WTC11 (cell line): ENCODE results near the gene MPP7. TPM values are rescaled to one million over a fixed set of nuclear protein-coding genes. Genes with fewer than 3 reads are reported as not detected.

Experiments
- ATAC-seq: fragments of 200-7000 bp; cut with Tn5 transposase; 2 replicates; pipeline ENCODE4 v1.10.0; 2021; ENCODE audit warnings: mild to moderate bottlenecking, moderate library complexity
- CTCF ChIA-PET: fragments of 300-600 bp; sonication (Branson Sonifier 250); formaldehyde crosslinking; loops from one replicate; lab custom pipeline; 2021; ENCODE audit warnings: antibody characterized with exemption; lab: Charles Lee
- POLR2A ChIA-PET: fragments of 350-600 bp; sonication (Branson Sonifier 250); formaldehyde crosslinking; loops from one replicate; lab custom pipeline; 2021; ENCODE audit warnings: antibody characterized with exemption; lab: Charles Lee
- DNase-seq: peaks from one replicate; pipeline ENCODE4 v3.0.0; 2021; ENCODE audit warnings: low spot score
- H3K27ac Mint-ChIP-seq: 2 replicates; pipeline ENCODE4 v1.8.0; 2021; ENCODE audit warnings: mixed read lengths
- H3K27me3 Mint-ChIP-seq: 2 replicates; pipeline ENCODE4 v1.8.0; 2021; ENCODE audit warnings: low read depth, mild to moderate bottlenecking, moderate library complexity, mixed read lengths
- H3K36me3 Mint-ChIP-seq: 2 replicates; pipeline ENCODE4 v1.8.0; 2021; ENCODE audit warnings: mixed read lengths
- H3K4me1 Mint-ChIP-seq: 2 replicates; pipeline ENCODE4 v1.8.0; 2022; ENCODE audit warnings: mixed read lengths
- H3K4me3 Mint-ChIP-seq: 2 replicates; pipeline ENCODE4 v1.8.0; 2021; ENCODE audit warnings: mild to moderate bottlenecking, moderate library complexity, mixed read lengths
- H3K9me3 Mint-ChIP-seq: 2 replicates; pipeline ENCODE4 v1.8.0; 2021; ENCODE audit warnings: mixed read lengths
- FOXK1 ChIP-seq: sonication (generic); formaldehyde crosslinking; IDR thresholded peaks from 2 replicates; pipeline ENCODE4 v1.8.0; 2022; ENCODE audit warnings: mild to moderate bottlenecking, moderate library complexity, missing genetic modification reagents
- GABPB1 ChIP-seq: sonication (generic); formaldehyde crosslinking; IDR thresholded peaks from 2 replicates; pipeline ENCODE4 v1.8.1; 2023; ENCODE audit warnings: mild to moderate bottlenecking, missing genetic modification reagents
- GRHL2 ChIP-seq: fragments of 250-450 bp; sonication (Bioruptor Pico); IDR thresholded peaks from 2 replicates; pipeline ENCODE4 v1.8.0; 2022; ENCODE audit warnings: mild to moderate bottlenecking, moderate library complexity; ENCODE audit not compliant: insufficient replicate concordance, severe bottlenecking
- GTF2I ChIP-seq: fragments of 250-450 bp; sonication (Bioruptor Pico); conservative IDR thresholded peaks from 2 replicates; pipeline ENCODE4 v1.4.0; 2021; ENCODE audit warnings: mild to moderate bottlenecking
- JAZF1 ChIP-seq: fragments of 250-450 bp; sonication (Bioruptor Pico); IDR thresholded peaks from 2 replicates; pipeline ENCODE4 v1.9.0; 2021; ENCODE audit warnings: moderate library complexity, mild to moderate bottlenecking, inconsistent platforms
- NR1H2 ChIP-seq: sonication (generic); formaldehyde crosslinking; IDR thresholded peaks from 2 replicates; pipeline ENCODE4 v1.9.0; 2021; ENCODE audit warnings: mild to moderate bottlenecking, moderate library complexity, missing genetic modification reagents
- SMAD3 ChIP-seq: sonication (generic); formaldehyde crosslinking; IDR thresholded peaks from 2 replicates; pipeline ENCODE4 v1.8.0; 2022; ENCODE audit warnings: missing genetic modification reagents, mild to moderate bottlenecking, borderline replicate concordance
- TEAD1 ChIP-seq: sonication (generic); formaldehyde crosslinking; IDR thresholded peaks from 2 replicates; pipeline ENCODE4 v1.8.0; 2022; ENCODE audit warnings: mild to moderate bottlenecking, missing genetic modification reagents
- TP53 ChIP-seq: sonication (generic); formaldehyde crosslinking; IDR thresholded peaks from 2 replicates; pipeline ENCODE4 v1.8.1; 2023; ENCODE audit warnings: mild to moderate bottlenecking, missing genetic modification reagents
- ZNF263 ChIP-seq: sonication (generic); formaldehyde crosslinking; IDR thresholded peaks from 2 replicates; pipeline ENCODE4 v1.8.1; 2022; ENCODE audit warnings: low read depth, mild to moderate bottlenecking, moderate library complexity, missing genetic modification reagents
- ZNF423 ChIP-seq: fragments of 250-450 bp; sonication (Bioruptor Pico); IDR thresholded peaks from 2 replicates; pipeline ENCODE4 v2.1.2; 2022; ENCODE audit warnings: mild to moderate bottlenecking, moderate library complexity
- total RNA-seq: library from RNA; stranded (reverse); gene quantifications from 3 replicates; pipeline ENCODE4 v1.2.3, GENCODE V29; 2021
- TF ChIP-seq, protein P1 (sequence below): fragments of 250-450 bp; sonication (Bioruptor Pico); IDR thresholded peaks from 2 replicates; pipeline ENCODE4 v1.9.0; 2021; ENCODE audit warnings: mild to moderate bottlenecking
- TF ChIP-seq, protein P2 (sequence below): sonication (generic); formaldehyde crosslinking; IDR thresholded peaks from 2 replicates; pipeline ENCODE4 v1.8.1; 2023; ENCODE audit warnings: mild to moderate bottlenecking, missing genetic modification reagents, borderline replicate concordance
- TF ChIP-seq, protein P3 (sequence below): fragments of 250-450 bp; sonication (Bioruptor Pico); IDR thresholded peaks from 2 replicates; pipeline ENCODE4 v2.1.2; 2022; ENCODE audit warnings: mild to moderate bottlenecking, moderate library complexity
- TF ChIP-seq, protein P4 (sequence below): sonication (generic); formaldehyde crosslinking; IDR thresholded peaks from 2 replicates; pipeline ENCODE4 v1.8.1; 2022; ENCODE audit warnings: low read depth, mild to moderate bottlenecking, moderate library complexity, missing genetic modification reagents, borderline replicate concordance
- TF ChIP-seq, protein P5 (sequence below): sonication (generic); formaldehyde crosslinking; conservative IDR thresholded peaks from 2 replicates; pipeline ENCODE4 v1.8.1; 2023; ENCODE audit warnings: mild to moderate bottlenecking, low read depth, missing genetic modification reagents, moderate library complexity

MPP7 gene
- total RNA-seq, 1 experiment from 2014 or later: 9.1 TPM

DNA sequence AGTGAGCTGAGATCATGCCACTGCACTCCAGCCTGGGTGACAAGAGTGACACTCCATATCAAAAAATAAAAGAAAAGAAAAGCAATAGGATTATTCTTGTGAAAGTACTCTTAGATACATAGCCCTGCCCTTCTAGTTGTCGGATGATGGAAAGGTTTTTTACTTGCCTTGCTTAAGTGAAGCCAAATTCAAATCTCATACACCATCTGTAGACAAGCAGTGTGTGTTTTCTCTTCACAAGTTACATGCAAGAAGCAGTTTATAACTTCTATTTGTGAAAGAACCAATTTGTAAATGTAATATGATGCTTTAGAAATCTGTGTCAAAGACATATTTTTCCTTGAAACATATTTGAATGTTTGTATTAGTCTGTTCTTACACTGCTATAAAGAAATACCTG lies 15.8 kb upstream of the MPP7 start:
- POLR2A ChIA-PET: no interaction called here
- H3K27me3 Mint-ChIP-seq: no peaks in the 10 kb centered on the region; the same call in 1 of the 2 replicates
- CTCF ChIA-PET: no interaction called here
- H3K4me3 Mint-ChIP-seq: no peak overlapping the region
- no peaks in the 10 kb centered on the region for H3K9me3 Mint-ChIP-seq
- H3K36me3 Mint-ChIP-seq: no peaks in the 10 kb centered on the region
- no peak for DNase-seq
- H3K4me1 Mint-ChIP-seq: no peaks in the 10 kb centered on the region
- ATAC-seq: no peak
- no peak overlapping the region for H3K27ac Mint-ChIP-seq
- TF ChIP-seq ZNF263 (CRISPR knock-in tag): no peak
- TF ChIP-seq TP53 (CRISPR knock-in tag): no peak
- no peak for TF ChIP-seq GTF2I (CRISPR knock-in tag)
- TF ChIP-seq TEAD1 (CRISPR knock-in tag): no peak
- TF ChIP-seq JAZF1 (CRISPR knock-in tag): no peak

DNA sequence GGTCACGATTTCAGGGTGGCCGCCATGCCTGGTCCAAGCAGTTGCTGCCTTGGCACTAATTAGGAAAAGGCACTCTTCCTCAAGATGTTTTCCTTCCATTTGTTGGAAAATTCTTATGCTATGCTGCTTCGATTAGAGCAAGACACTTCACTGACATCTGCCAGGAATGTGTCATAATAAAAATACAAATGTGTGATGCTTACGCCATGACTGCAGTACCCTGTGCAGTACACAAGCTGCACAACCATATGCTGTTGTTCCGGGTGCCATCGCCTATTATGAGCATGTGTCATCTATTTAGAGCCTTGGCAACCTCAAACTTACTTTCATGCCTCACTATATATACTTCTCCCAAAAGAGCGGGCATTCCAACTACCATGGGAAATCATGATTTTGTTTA lies 14.9 kb upstream of the MPP7 start:
- ATAC-seq (no peak), DNase-seq (no peak)
- Mint-ChIP-seq H3K9me3 (peaks cover 2% of the 10 kb centered on the region; the same call in 1 of the 2 replicates), H3K4me3 (no peak overlapping the region), H3K36me3 (no peaks in the 10 kb centered on the region), H3K27ac (no peak overlapping the region), H3K27me3 (no peaks in the 10 kb centered on the region; the same call in 1 of the 2 replicates), H3K4me1 (no peaks in the 10 kb centered on the region)
- ChIA-PET POLR2A (no interaction called here), CTCF (interaction anchor here (1.8 kb wide), 1 partner anchor 14 kb away, joined by 6 read pairs; the partner anchor contains the start of gene MPP7)
- TF ChIP-seq, protein P1, sequence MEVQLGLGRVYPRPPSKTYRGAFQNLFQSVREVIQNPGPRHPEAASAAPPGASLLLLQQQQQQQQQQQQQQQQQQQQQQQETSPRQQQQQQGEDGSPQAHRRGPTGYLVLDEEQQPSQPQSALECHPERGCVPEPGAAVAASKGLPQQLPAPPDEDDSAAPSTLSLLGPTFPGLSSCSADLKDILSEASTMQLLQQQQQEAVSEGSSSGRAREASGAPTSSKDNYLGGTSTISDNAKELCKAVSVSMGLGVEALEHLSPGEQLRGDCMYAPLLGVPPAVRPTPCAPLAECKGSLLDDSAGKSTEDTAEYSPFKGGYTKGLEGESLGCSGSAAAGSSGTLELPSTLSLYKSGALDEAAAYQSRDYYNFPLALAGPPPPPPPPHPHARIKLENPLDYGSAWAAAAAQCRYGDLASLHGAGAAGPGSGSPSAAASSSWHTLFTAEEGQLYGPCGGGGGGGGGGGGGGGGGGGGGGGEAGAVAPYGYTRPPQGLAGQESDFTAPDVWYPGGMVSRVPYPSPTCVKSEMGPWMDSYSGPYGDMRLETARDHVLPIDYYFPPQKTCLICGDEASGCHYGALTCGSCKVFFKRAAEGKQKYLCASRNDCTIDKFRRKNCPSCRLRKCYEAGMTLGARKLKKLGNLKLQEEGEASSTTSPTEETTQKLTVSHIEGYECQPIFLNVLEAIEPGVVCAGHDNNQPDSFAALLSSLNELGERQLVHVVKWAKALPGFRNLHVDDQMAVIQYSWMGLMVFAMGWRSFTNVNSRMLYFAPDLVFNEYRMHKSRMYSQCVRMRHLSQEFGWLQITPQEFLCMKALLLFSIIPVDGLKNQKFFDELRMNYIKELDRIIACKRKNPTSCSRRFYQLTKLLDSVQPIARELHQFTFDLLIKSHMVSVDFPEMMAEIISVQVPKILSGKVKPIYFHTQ (CRISPR knock-in tag): no peak
- TF ChIP-seq, protein P2, sequence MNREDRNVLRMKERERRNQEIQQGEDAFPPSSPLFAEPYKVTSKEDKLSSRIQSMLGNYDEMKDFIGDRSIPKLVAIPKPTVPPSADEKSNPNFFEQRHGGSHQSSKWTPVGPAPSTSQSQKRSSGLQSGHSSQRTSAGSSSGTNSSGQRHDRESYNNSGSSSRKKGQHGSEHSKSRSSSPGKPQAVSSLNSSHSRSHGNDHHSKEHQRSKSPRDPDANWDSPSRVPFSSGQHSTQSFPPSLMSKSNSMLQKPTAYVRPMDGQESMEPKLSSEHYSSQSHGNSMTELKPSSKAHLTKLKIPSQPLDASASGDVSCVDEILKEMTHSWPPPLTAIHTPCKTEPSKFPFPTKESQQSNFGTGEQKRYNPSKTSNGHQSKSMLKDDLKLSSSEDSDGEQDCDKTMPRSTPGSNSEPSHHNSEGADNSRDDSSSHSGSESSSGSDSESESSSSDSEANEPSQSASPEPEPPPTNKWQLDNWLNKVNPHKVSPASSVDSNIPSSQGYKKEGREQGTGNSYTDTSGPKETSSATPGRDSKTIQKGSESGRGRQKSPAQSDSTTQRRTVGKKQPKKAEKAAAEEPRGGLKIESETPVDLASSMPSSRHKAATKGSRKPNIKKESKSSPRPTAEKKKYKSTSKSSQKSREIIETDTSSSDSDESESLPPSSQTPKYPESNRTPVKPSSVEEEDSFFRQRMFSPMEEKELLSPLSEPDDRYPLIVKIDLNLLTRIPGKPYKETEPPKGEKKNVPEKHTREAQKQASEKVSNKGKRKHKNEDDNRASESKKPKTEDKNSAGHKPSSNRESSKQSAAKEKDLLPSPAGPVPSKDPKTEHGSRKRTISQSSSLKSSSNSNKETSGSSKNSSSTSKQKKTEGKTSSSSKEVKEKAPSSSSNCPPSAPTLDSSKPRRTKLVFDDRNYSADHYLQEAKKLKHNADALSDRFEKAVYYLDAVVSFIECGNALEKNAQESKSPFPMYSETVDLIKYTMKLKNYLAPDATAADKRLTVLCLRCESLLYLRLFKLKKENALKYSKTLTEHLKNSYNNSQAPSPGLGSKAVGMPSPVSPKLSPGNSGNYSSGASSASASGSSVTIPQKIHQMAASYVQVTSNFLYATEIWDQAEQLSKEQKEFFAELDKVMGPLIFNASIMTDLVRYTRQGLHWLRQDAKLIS (CRISPR knock-in tag): no peak

DNA sequence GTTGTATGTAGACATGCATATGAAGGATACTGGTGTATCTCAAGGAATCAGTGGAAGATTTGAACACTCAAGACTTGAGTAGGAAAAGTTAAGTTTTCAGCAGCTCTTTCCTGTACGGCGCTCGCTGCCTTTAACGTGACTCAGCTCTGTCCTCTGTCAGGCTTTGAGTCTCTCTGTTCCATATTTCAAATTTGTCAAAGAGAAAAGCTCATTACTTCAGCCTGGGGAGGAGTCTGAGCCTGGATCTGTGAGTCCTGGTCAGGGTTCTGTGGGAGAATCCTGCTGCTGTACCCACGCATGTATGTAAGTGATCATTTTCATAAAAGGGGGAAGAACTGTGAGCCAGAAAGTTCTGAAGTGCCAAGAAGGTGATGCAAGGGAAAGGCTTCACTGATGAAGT lies 13.8 kb upstream of the MPP7 start:
- Mint-ChIP-seq H3K36me3 (peaks cover 4% of the 10 kb centered on the region; the same call in 1 of the 2 replicates), H3K27me3 (no peaks in the 10 kb centered on the region; the same call in 1 of the 2 replicates), H3K4me3 (no peak overlapping the region), H3K4me1 (no peaks in the 10 kb centered on the region), H3K27ac (no peak overlapping the region), H3K9me3 (peaks cover 12% of the 10 kb centered on the region)
- ChIA-PET CTCF (interaction anchor here (1.8 kb wide), 1 partner anchor 13 kb away, joined by 6 read pairs; the partner anchor contains the start of gene MPP7), POLR2A (no interaction called here)
- no peak for ATAC-seq
- no peak for DNase-seq
- no peak for TF ChIP-seq FOXK1 (CRISPR knock-in tag)

DNA sequence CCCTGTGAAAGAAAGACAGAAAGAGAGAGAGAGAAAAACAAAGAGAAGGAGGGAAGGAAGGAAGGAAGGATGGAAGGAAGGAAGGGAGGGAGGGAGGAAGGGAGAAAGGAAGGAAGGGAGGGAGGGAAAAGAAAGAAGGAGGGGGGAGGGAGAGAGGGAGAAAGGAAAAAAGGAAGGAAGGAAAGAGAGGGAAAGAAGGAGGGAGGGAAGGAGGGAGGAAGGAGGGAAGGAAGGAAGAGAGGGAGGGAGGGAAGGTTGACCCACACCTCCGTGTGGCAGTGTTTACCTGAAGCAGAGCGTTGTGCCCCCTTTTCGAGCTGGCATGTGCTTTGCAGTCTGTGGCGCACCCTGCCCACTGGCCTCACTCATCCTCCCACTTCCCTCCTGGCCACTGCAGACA lies 12.3 kb upstream of the MPP7 start:
- Mint-ChIP-seq H3K4me1 (no peaks in the 10 kb centered on the region), H3K27me3 (no peaks in the 10 kb centered on the region; the same call in 1 of the 2 replicates), H3K36me3 (peaks cover 4% of the 10 kb centered on the region; the same call in 1 of the 2 replicates), H3K4me3 (no peak overlapping the region), H3K27ac (no peak overlapping the region), H3K9me3 (peaks cover 12% of the 10 kb centered on the region)
- DNase-seq (no peak), ATAC-seq (no peak)
- CTCF ChIA-PET: interaction anchor here (0.5 to 1.1 kb wide), 2 partner anchors 52 to 65 kb away, joined by 3 read pairs; no protein-coding TSS in a partner anchor
- POLR2A ChIA-PET: no interaction called here
- TF ChIP-seq, protein P3, sequence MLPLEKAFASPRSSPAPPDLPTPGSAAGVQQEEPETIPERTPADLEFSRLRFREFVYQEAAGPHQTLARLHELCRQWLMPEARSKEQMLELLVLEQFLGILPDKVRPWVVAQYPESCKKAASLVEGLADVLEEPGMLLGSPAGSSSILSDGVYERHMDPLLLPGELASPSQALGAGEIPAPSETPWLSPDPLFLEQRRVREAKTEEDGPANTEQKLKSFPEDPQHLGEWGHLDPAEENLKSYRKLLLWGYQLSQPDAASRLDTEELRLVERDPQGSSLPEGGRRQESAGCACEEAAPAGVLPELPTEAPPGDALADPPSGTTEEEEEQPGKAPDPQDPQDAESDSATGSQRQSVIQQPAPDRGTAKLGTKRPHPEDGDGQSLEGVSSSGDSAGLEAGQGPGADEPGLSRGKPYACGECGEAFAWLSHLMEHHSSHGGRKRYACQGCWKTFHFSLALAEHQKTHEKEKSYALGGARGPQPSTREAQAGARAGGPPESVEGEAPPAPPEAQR (CRISPR knock-in tag): no peak
- no peak for TF ChIP-seq NR1H2
- no peak for TF ChIP-seq ZNF423 (CRISPR knock-in tag)
- TF ChIP-seq, protein P4, sequence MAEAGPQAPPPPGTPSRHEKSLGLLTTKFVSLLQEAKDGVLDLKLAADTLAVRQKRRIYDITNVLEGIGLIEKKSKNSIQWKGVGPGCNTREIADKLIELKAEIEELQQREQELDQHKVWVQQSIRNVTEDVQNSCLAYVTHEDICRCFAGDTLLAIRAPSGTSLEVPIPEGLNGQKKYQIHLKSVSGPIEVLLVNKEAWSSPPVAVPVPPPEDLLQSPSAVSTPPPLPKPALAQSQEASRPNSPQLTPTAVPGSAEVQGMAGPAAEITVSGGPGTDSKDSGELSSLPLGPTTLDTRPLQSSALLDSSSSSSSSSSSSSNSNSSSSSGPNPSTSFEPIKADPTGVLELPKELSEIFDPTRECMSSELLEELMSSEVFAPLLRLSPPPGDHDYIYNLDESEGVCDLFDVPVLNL (CRISPR knock-in tag): no peak
- no peak for TF ChIP-seq GRHL2 (CRISPR knock-in tag)
- TF ChIP-seq, protein P5, sequence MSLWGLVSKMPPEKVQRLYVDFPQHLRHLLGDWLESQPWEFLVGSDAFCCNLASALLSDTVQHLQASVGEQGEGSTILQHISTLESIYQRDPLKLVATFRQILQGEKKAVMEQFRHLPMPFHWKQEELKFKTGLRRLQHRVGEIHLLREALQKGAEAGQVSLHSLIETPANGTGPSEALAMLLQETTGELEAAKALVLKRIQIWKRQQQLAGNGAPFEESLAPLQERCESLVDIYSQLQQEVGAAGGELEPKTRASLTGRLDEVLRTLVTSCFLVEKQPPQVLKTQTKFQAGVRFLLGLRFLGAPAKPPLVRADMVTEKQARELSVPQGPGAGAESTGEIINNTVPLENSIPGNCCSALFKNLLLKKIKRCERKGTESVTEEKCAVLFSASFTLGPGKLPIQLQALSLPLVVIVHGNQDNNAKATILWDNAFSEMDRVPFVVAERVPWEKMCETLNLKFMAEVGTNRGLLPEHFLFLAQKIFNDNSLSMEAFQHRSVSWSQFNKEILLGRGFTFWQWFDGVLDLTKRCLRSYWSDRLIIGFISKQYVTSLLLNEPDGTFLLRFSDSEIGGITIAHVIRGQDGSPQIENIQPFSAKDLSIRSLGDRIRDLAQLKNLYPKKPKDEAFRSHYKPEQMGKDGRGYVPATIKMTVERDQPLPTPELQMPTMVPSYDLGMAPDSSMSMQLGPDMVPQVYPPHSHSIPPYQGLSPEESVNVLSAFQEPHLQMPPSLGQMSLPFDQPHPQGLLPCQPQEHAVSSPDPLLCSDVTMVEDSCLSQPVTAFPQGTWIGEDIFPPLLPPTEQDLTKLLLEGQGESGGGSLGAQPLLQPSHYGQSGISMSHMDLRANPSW (CRISPR knock-in tag): no peak
- no peak for TF ChIP-seq SMAD3 (CRISPR knock-in tag)
- TF ChIP-seq GABPB1 (CRISPR knock-in tag): no peak
